Ovary (tissue), 9 donors: ENCODE results near the gene BRICD5. TPM values are rescaled to one million over a fixed set of nuclear protein-coding genes. Genes with fewer than 3 reads are reported as not detected.

Experiments used
- DNase-seq, 5 donors: peaks; one replicate each; pipeline ENCODE4 v3.0.0-alpha.2; 2019 to 2020
- H3K27ac ChIP-seq, 2 donors: fragments of 200-600 bp; one replicate each; pipeline versions ENCODE4 v1.5.1 to v1.8.0; 2019 to 2022
- H3K27me3 ChIP-seq: fragments of 200-600 bp; one replicate; pipeline ENCODE4 v1.8.0; 2022
- H3K36me3 ChIP-seq: fragments of 200-600 bp; sonication (generic); one replicate; pipeline ENCODE4 v1.5.1; 2019
- H3K4me1 ChIP-seq: one replicate; pipeline ENCODE4 v1.8.1; 2013; ENCODE audit warnings: mild to moderate bottlenecking, moderate library complexity; ENCODE audit not compliant: insufficient read depth
- H3K4me3 ChIP-seq: fragments of 200-600 bp; sonication (generic); one replicate; pipeline ENCODE4 v1.5.1; 2017
- H3K9me3 ChIP-seq, 2 donors: fragments of 200-600 bp in 1 of 2; sonication (generic) in 1 of 2; one replicate each; pipeline versions ENCODE4 v1.5.1 to v1.8.1; 2013 to 2019; ENCODE audit warnings: mild to moderate bottlenecking in 1 of 2, moderate library complexity in 1 of 2
- CTCF ChIP-seq, 3 donors: fragments of 450-650 bp in 2 of 3; fragments of 200-600 bp in 1 of 3; IDR thresholded peaks; one replicate each; pipeline versions ENCODE4 v1.5.1 to v1.8.0; 2016 to 2022; ENCODE audit warnings: antibody characterized with exemption in 3 of 3, mild to moderate bottlenecking in 1 of 3
- EP300 ChIP-seq: sonication (generic); formaldehyde crosslinking; IDR thresholded peaks from one replicate; pipeline ENCODE4 v1.6.1; 2017; ENCODE audit warnings: antibody characterized with exemption
- POLR2A ChIP-seq: fragments of 450-650 bp; IDR thresholded peaks from one replicate; pipeline ENCODE4 v1.6.1; 2017; ENCODE audit warnings: antibody characterized with exemption, mild to moderate bottlenecking, moderate library complexity
- WGBS, 3 donors: extraction: QIAGEN DNeasy Blood & Tissue Kit in 1 of 3; methylation state at CpG; one replicate each; pipeline versions ENCODE4 v1.1.5 to v1.1.7; 2013 to 2017; 5-methylcytosine and 5-hydroxymethylcytosine counted together
- intact Hi-C, 4 donors: fragments of 100-400 bp; cut with DNase I; formaldehyde crosslinking; loops; one replicate each; pipeline versions ENCODE4 v1.11.0 to v1.15.1; 2022 to 2023
- polyA plus RNA-seq, 2 donors: library from polyadenylated mRNA; stranded (reverse); fragments of 200-250 nt in 1 of 2; fragments of 350-450 nt in 1 of 2; fragmentation: Illumina TruSeq in 1 of 2; extraction: RNeasy Lipid Tissue Mini Kit (QIAGEN cat#74804) in 1 of 2; gene quantifications; one replicate each; pipeline ENCODE4 v1.2.3, GENCODE V29; 2013 to 2014
- total RNA-seq, 7 donors: library from RNA; depleted of rRNA in 2 of 7; stranded (reverse); fragments of >200 nt in 2 of 7; fragmentation: NEBNext Ultra II Directional in 3 of 7; extraction: Animal tissue kit (Norgen Biotek cat#: 25700) in 3 of 7; gene quantifications; one replicate each; pipeline versions ENCODE4 v1.1.0 to v1.2.4, GENCODE V29; 2016 to 2023
- donor health status: DM: no; HTN: no; CAD: no; lungs with moderate emphysema.
- donor health status: DM: no; HTN: no; CAD: no.
- donor health status: Bipolar disorder and iron deficiency.
- donor health status: DM: yes; HTN: yes; CAD: no.
- donor health status: DM: no; HTN: no; CAD: no.
- donor health status: DM: yes; HTN: yes; CAD: no.

The BRICD5 gene
- total and polyA plus RNA-seq, 9 donors = 0.37 to 8.3 (median 6.2) TPM

GRCh38 chr16:2196162-2196980 is 14.3 kb downstream of the BRICD5 start, which contains the start of gene CASKIN1:
Gene CASKIN1 (minus strand): TSS chr16:2196605. CDS start chr16:2196432, 173 bp downstream.
- 0 to 2% (median 1%) methylated on average over 30 to 124 of the region's 129 CpGs for WGBS, 3 donors
- no peak within 1 kb of the TSS for H3K27ac ChIP-seq
- DNase-seq = no peak

DNA sequence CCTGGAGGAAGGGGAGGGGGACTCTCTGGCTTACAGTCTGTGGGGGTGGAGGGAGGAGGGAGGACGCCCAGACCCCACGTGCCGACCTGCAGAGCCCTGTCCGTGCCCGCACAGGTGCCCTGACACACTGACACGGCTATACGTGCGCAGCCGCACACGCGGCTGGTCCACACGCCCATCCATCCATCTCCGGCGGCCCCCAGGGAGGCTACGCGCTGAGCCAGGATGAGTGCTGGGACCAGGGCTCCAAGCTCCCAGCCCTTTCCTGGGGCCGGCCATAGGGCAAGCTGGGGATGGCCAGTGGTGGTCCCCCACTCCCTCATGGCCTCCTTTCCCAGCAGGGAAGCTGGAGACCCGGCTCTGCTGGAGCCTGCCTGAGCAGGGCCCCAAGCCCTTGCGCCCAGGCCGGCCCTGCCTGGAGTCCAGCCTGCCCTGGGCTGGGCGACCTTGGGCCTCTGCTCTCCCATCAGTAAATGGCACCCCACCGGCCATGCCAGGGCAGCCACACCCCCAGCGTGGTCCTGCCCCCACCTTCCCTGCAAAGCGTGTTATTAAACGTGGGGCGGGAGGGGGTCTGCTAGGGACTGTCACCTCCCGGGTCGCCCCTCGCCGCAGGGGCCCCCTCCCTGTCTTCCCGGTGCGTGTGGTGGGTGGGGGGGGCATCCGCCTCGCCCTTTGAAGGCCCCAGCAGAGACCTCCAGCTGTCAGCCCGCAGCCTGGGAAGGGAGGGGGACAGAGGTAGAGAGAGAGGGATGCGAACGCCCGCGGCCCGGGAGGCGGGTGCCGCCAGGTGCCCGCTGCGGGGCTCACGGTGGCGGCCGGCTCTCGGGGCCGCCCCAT is 15.1 kb downstream of the BRICD5 start:
- TF ChIP-seq EP300 (no peak), POLR2A (no peak), CTCF (IDR thresholded peaks at IDR 0.05) (no peak)
- intact Hi-C loops = no loop called here
- Histone ChIP-seq H3K36me3 (no peaks in the 10 kb centered on the region), H3K27me3 (peaks cover 2% of the 10 kb centered on the region), H3K9me3 (no peaks in the 10 kb centered on the region), H3K4me1 (no peaks in the 10 kb centered on the region), H3K4me3 (peak overlapping the region; percentile 29), H3K27ac (no peak overlapping the region)
- 8 to 14% (median 10%) methylated on average over 33 to 49 of the region's 49 CpGs for WGBS, 3 donors
- no peak for DNase-seq

More at GRCh38 chr16:2196162-2196980, 14.3 kb downstream of the BRICD5 start, which contains the start of gene CASKIN1:
- no peaks in the 10 kb centered on the region for H3K9me3 ChIP-seq
- H3K4me1 ChIP-seq = no peaks in the 10 kb centered on the region
- TF ChIP-seq EP300 (no peak), POLR2A (no peak)
- peak within 1 kb of the TSS; percentile 29 for H3K4me3 ChIP-seq
- H3K36me3 ChIP-seq = no peaks in the 10 kb centered on the region
- H3K27me3 ChIP-seq = peaks cover 2% of the 10 kb centered on the region
- intact Hi-C loops = no loop called here

- Histone ChIP-seq H3K36me3 (no peaks in the 10 kb centered on the region), H3K27ac (no peak overlapping the region), H3K27me3 (peaks cover 2% of the 10 kb centered on the region), H3K4me1 (no peaks in the 10 kb centered on the region), H3K4me3 (no peak overlapping the region), H3K9me3 (no peaks in the 10 kb centered on the region)
- TF ChIP-seq CTCF (IDR thresholded peaks at IDR 0.05) (peak in 1 of 3 donors; percentile 15), EP300 (no peak), POLR2A (no peak)
- DNase-seq = no peak
- WGBS, 3 donors = 22 to 35% (median 24%) methylated on average over 10 of the region's 10 CpGs
- intact Hi-C loops = no loop called here
Observed at GRCh38 chr16:2194852-2195321, 15.8 kb downstream of the BRICD5 start.

- no peaks in the 10 kb centered on the region for H3K36me3 ChIP-seq
- H3K27me3 ChIP-seq = peaks cover 2% of the 10 kb centered on the region
- DNase-seq = no peak
- no peak overlapping the region for H3K27ac ChIP-seq
- TF ChIP-seq POLR2A (no peak), CTCF (IDR thresholded peaks at IDR 0.05) (no peak), EP300 (no peak)
- H3K4me1 ChIP-seq = no peaks in the 10 kb centered on the region
- intact Hi-C loops = no loop called here
- H3K4me3 ChIP-seq = no peak overlapping the region
- no peaks in the 10 kb centered on the region for H3K9me3 ChIP-seq
- WGBS, 3 donors = 32 to 35% (median 32%) methylated on average over 14 to 16 of the region's 16 CpGs
Observed at GRCh38 chr16:2194166-2194834, 16.4 kb downstream of the BRICD5 start.
